GM12873 (cell line): ENCODE results near the gene CAB39.

ENCODE experiments used
- CTCF ChIP-seq: IDR thresholded peaks from 2 replicates; pipeline ENCODE4 v1.5.1; 2012; ENCODE audit warnings: low read depth, mild to moderate bottlenecking, moderate library complexity, low read length, control low read depth; ENCODE audit not compliant: insufficient read depth; ENCODE audit errors: missing control alignments

CAB39 gene

GRCh38 chr2:230732914-230733401 lies 20.3 kb downstream of the CAB39 start:
- TF ChIP-seq CTCF, result no peak

- TF ChIP-seq CTCF, result no peak
These were observed 21.9 kb downstream of the CAB39 start for GRCh38 chr2:230734247-230735175.

- TF ChIP-seq CTCF, result no peak
These were observed 23.2 kb downstream of the CAB39 start for GRCh38 chr2:230735884-230736283.

GRCh38 chr2:230737300-230737699 lies 24.7 kb downstream of the CAB39 start:
- TF ChIP-seq CTCF, result no peak

GRCh38 chr2:230737791-230738226 lies 25.2 kb downstream of the CAB39 start:
- TF ChIP-seq CTCF, result no peak

- TF ChIP-seq CTCF, result no peak
These were observed 25.8 kb downstream of the CAB39 start for GRCh38 chr2:230738391-230738811.

- no peak for TF ChIP-seq CTCF
These were observed 26.3 kb downstream of the CAB39 start for GRCh38 chr2:230738924-230739323.
